Stimulated activated CD8-positive, alpha-beta memory T cell treated with anti-CD3 and anti-CD28 coated beads, Interleukin-12 subunit alpha, Interleukin-12 subunit beta, amount 100 ng/mL, for 24 hours (primary cell): ENCODE measurements around the gene INHBB.

Experiments
- DNase-seq: peaks from one replicate; pipeline ENCODE4 v3.0.0-alpha.2; 2020; ENCODE audit errors: extremely low read depth

The INHBB gene

DNA sequence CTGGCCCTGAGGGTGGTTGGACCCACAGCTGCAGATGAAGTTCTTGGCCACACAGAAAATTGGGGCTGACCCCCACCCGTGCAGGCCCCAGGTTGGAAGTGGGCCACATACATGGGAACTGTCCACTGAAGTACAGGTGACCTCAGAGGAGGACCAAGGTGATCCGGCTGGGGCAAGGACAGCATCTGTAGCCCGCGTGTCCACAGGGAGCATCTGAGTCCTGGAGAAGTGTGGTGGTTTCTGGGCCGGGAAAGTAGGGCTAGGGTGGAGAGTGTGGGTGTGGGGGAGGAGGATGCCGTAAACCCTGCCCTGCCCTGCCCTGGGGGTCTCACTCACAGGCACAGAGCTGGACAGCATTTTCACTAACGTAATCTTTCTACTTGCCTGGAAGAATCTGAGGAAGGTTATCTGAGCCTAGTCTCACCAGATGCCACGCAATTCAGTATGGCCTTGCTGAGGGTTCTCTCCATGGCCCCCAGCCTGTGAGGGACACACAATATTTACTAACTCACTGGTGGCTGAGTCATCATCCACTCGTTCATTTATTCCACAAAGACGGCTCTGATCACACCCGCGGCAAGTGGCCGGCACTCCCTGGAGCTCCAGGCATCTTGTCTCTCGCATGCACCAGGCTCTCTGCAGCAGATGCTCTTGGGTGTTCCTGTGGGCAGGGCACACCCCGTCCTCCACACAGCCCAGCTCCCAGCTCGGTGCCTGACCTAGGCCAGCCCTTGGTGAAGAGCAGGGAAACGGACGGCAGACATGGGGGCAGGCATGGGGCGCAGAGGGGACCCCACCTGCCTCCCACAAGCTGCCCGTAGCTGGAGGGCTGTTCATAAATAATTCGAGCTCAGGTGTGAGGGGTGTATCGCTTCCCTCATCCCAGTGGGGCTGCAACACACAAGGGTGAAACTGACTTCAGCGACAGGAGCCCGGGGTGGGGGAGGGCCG, 51.2 kb downstream of the INHBB start:
- no peak for DNase-seq

DNA sequence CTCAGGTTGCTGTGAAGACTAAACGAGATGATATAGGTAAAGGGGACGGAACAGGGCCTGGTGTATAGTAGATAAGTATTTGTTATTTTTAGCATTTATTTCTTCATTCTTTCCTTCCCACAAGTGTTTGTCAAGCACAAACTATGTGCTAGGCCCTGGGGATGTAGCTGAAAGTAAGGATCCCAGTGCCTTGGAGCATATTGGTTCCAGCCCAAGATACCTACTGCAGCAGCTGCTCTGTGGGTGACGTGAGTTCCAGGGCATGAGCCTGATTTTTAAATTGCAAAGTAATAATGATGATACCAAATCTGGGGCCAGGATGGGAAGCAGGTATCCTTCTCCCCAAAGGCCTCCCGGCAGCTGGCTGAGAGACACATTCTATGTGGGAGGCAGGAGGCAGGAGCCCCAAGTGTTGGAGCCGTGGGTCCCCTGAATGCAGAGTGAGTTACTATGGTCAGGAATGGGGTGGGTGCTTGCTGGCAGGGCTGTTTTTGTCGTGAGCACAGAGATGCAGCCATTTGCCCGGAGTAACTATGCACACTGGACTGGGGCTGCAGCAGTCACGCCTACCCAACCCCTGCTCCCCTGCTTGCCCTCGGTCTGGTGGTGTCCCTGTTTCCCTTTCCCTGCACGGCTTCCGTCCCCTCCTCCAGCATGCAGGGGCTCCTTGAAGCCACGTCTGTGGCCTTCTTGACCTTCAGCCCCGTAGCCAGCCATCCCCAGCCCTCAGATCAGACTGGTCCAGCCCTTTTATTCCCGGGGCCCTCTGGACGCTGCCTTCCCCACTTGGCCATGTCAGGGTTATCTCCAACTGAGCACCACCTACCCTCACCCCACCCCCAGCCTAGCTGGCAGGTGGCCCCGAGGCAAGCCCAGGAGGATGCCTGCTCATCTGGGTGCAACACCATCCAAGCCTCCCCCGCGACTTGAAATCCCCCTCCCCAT, 52.4 kb downstream of the INHBB start:
- no peak for DNase-seq

DNA sequence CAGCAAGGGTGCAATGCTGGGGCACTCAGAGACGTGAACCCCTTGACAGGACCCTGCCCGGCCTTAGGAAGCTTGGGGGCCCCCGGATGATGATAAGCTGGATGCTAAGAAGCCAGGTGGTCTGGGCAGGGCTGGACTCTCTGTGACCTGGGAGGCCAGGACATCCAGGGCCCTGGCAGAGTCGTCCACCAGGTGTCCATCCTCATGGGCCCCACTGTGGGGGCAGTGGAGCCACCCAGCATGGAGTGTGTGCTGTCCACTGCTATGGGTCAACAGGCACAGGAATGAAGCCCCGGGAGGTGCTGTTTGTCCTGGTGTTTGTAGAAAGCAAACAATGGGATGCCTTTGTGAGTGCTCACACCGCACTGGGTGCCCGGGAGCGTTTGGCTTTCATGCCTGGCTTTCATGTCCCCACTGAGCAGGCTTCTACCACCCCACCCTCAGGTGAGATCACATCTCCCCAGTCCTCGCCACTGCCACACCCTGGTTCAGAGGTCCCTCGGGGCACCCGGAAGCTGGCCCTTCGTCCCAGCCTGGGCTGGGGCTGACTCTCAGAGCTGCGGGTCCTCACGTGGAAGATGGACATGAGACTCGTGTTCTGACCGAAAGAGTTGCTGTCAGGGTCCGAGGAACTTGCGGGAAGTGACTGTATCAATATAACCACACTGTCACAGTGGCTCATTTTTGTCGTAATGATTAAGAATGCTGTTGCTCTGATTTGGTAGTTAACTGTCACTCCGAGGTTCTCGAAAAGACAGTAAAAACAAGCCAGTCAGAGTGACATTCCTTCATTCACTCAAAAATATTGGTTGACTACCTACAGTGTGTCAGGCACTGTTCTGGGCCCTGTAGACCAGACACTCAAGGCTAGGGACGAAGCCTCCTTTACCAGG, 53.3 kb downstream of the INHBB start:
- no peak for DNase-seq

DNA sequence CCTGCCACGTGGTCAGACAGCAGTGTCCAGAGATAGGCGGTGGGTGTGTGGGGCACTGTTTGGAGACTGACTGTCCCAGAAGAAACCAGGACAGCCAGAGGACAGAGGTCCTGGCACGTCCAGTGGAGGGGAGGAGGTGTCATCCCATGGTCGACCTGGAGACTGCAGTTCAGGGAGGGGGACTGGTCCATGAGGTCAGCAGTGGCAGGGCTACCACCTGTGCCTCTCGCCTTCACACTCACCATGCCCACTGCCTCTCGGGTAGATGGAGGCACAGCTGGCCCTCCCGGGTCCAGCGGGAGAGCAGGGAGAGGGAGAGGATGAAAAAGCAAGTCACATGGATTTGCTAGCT, 53.9 kb downstream of the INHBB start:
- no peak for DNase-seq

DNA sequence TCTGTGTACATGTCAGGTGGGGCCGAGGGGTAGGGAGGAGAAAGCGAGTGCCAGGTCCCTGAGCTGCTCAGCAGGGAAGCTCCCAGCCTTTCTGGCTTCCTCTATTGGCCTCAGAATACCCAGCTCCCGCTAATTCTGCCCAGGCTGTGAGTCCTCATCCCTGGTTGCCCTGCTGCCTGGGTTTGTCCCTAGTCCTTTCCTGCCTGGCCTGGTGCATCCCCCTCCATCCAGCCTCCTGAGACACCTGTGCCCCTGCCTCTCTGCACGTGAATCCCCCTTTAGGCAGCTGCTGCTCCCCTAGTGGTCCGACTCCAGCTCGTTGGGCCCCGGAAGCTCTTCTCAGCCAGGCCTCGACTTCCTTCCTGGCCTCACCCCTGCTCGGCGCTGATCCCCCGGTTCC, 54.6 kb downstream of the INHBB start:
- no peak for DNase-seq
